Fibroblast of lung (primary cell): ENCODE results near the gene NUDT15. TPM values are rescaled to one million over a fixed set of nuclear protein-coding genes. Genes with fewer than 3 reads are reported as not detected.
A peak's percentile ranks its signal among the peaks of the same experiment; 100 is the strongest.

Experiments
- DNase-seq, 2 donors: peaks; one replicate each; pipeline versions ENCODE4 v3.0.0 to v3.0.0-alpha.2; 2010; ENCODE audit warnings: low read depth in 2 of 2
- H2AFZ ChIP-seq: 2 replicates; pipeline ENCODE4 v1.5.1; 2012; ENCODE audit warnings: low read length, control low read depth, inconsistent platforms
- H3K27ac ChIP-seq: 2 replicates; pipeline ENCODE4 v1.5.1; 2011; ENCODE audit warnings: low read length, control low read depth; ENCODE audit not compliant: insufficient read depth
- H3K27me3 ChIP-seq: 2 replicates; pipeline ENCODE4 v1.5.1; 2011; ENCODE audit warnings: mild to moderate bottlenecking, low read length; ENCODE audit not compliant: control insufficient read depth, insufficient read depth
- H3K36me3 ChIP-seq: 2 replicates; pipeline ENCODE4 v1.5.1; 2011; ENCODE audit warnings: low read length; ENCODE audit not compliant: control insufficient read depth, insufficient read depth
- H3K4me1 ChIP-seq: 2 replicates; pipeline ENCODE4 v1.5.1; 2011; ENCODE audit warnings: low read length; ENCODE audit not compliant: control insufficient read depth, insufficient read depth; ENCODE audit errors: extremely low read depth
- H3K4me2 ChIP-seq: 2 replicates; pipeline ENCODE4 v1.5.1; 2011; ENCODE audit warnings: low read length, control low read depth; ENCODE audit not compliant: insufficient read depth; ENCODE audit errors: extremely low read depth
- H3K4me3 ChIP-seq, 4 experiments: fragments of 200-600 bp in 1 of 4; sonication (generic) in 1 of 4; replicated peaks in 1 of 4; 2 replicates each; pipeline ENCODE4 v1.5.1; 2011 to 2016; ENCODE audit warnings: low read length in 4 of 4, low read depth in 3 of 4, mild to moderate bottlenecking in 3 of 4, control low read depth in 2 of 4, inconsistent platforms in 1 of 4, mixed read lengths in 1 of 4; ENCODE audit not compliant: insufficient read depth in 1 of 4; ENCODE audit errors: control extremely low read depth in 1 of 4
- H3K79me2 ChIP-seq: 2 replicates; pipeline ENCODE4 v1.5.1; 2012; ENCODE audit warnings: mild to moderate bottlenecking, low read length, inconsistent platforms; ENCODE audit not compliant: control insufficient read depth, insufficient read depth
- H3K9ac ChIP-seq: 2 replicates; pipeline ENCODE4 v1.5.1; 2011; ENCODE audit warnings: mild to moderate bottlenecking, low read length, control low read depth; ENCODE audit not compliant: insufficient read depth
- H3K9me3 ChIP-seq: 2 replicates; pipeline ENCODE4 v1.5.1; 2012; ENCODE audit warnings: low read depth, low read length; ENCODE audit not compliant: control insufficient read depth, insufficient read depth
- H4K20me1 ChIP-seq: 2 replicates; pipeline ENCODE4 v1.5.1; 2011; ENCODE audit warnings: low read length; ENCODE audit not compliant: control insufficient read depth, insufficient read depth; ENCODE audit errors: extremely low read depth
- CTCF ChIP-seq, 2 donors: IDR thresholded peaks in 1 of 2; conservative IDR thresholded peaks in 1 of 2; 1 replicate in 1 of 2; 2 replicates in 1 of 2; pipeline ENCODE4 v1.5.1; 2011 to 2012; ENCODE audit warnings: low read length in 2 of 2, control low read depth in 1 of 2, inconsistent platforms in 1 of 2, low read depth in 1 of 2, mild to moderate bottlenecking in 1 of 2
- EZH2 ChIP-seq: IDR thresholded peaks from 2 replicates; pipeline ENCODE4 v1.5.1; 2012; ENCODE audit warnings: low read length, control low read depth, mild to moderate bottlenecking; ENCODE audit errors: missing control alignments
- polyA plus RNA-seq, 2 donors: library from polyadenylated mRNA; depleted of rRNA in 1 of 2; stranded (reverse) in 1 of 2; unstranded in 1 of 2; fragments of >200 nt; gene quantifications; 2 replicates each; pipeline ENCODE4 v1.2.1, GENCODE V29; 2011 to 2012; ENCODE audit warnings: missing spikeins in 1 of 2
- total RNA-seq: library from RNA; depleted of rRNA; stranded (reverse); fragments of >200 nt; gene quantifications from 2 replicates; pipeline ENCODE4 v1.2.1, GENCODE V29; 2014

NUDT15 gene
- total and polyA plus RNA-seq, 2 donors (not counting 1 experiment from before 2014, with no cell fraction given), result 18.0 TPM

GRCh38 chr13:48066310-48066989 is 28.9 kb downstream of the NUDT15 start:
- Histone ChIP-seq H3K4me3 (no peak overlapping the region), H3K9me3 (no peaks in the 10 kb centered on the region), H3K27ac (peak overlapping the region; percentile 25), H3K4me2 (no peak overlapping the region), H3K79me2 (no peaks in the 10 kb centered on the region), H4K20me1 (no peaks in the 10 kb centered on the region), H3K9ac (no peak overlapping the region), H3K36me3 (no peaks in the 10 kb centered on the region), H3K27me3 (no peaks in the 10 kb centered on the region), H3K4me1 (no peaks in the 10 kb centered on the region), H2AFZ (no peak overlapping the region)
- DNase-seq, result peak; percentile 36 to 49
- TF ChIP-seq CTCF (conservative IDR thresholded peaks at IDR 0.05 in 1 of 2, IDR thresholded peaks at IDR 0.05 in 1 of 2; ENCODE audit: low read depth in 1 of 2, low read length in 2 of 2) (no peak), EZH2 (no peak)

GRCh38 chr13:48068036-48068435 is 30.5 kb downstream of the NUDT15 start:
- H3K4me1 ChIP-seq, result no peaks in the 10 kb centered on the region
- TF ChIP-seq EZH2 (no peak), CTCF (conservative IDR thresholded peaks at IDR 0.05 in 1 of 2, IDR thresholded peaks at IDR 0.05 in 1 of 2; ENCODE audit: low read depth in 1 of 2, low read length in 2 of 2) (no peak)
- no peaks in the 10 kb centered on the region for H3K27me3 ChIP-seq
- H3K9ac ChIP-seq, result no peak overlapping the region
- no peak overlapping the region for H3K4me3 ChIP-seq
- no peak for DNase-seq
- no peak overlapping the region for H2AFZ ChIP-seq
- H3K27ac ChIP-seq, result no peak overlapping the region
- H3K36me3 ChIP-seq, result peaks cover 4% of the 10 kb centered on the region
- no peak overlapping the region for H3K4me2 ChIP-seq
- H3K9me3 ChIP-seq, result no peaks in the 10 kb centered on the region
- no peaks in the 10 kb centered on the region for H4K20me1 ChIP-seq
- no peaks in the 10 kb centered on the region for H3K79me2 ChIP-seq

- peaks cover 6% of the 10 kb centered on the region for H3K36me3 ChIP-seq
- H3K79me2 ChIP-seq, result no peaks in the 10 kb centered on the region
Measured at GRCh38 chr13:48068952-48069351, 31.4 kb downstream of the NUDT15 start.

More at GRCh38 chr13:48068952-48069351, 31.4 kb downstream of the NUDT15 start:
- no peak overlapping the region for H3K4me2 ChIP-seq
- H3K4me3 ChIP-seq, result no peak overlapping the region
- H3K27me3 ChIP-seq, result no peaks in the 10 kb centered on the region
- H3K9ac ChIP-seq, result no peak overlapping the region
- peak; percentile 3 to 5 for DNase-seq
- no peak overlapping the region for H3K27ac ChIP-seq
- H2AFZ ChIP-seq, result no peak overlapping the region
- no peaks in the 10 kb centered on the region for H4K20me1 ChIP-seq
- no peaks in the 10 kb centered on the region for H3K9me3 ChIP-seq
- no peaks in the 10 kb centered on the region for H3K4me1 ChIP-seq
- TF ChIP-seq CTCF (conservative IDR thresholded peaks at IDR 0.05 in 1 of 2, IDR thresholded peaks at IDR 0.05 in 1 of 2; ENCODE audit: low read depth in 1 of 2, low read length in 2 of 2) (no peak), EZH2 (no peak)
